GM10248 (cell line): ENCODE measurements around the gene FOCAD.
"Not testable (repeated sequence)": the region's sequence is repeated elsewhere in the genome, so short reads cannot be mapped to it uniquely, and the experiment has no call there.

Experiments
- CTCF ChIA-PET: fragments of 300-600 bp; sonication (Branson Sonifier 250); formaldehyde crosslinking; extraction: SDS; loops from one replicate; lab custom pipeline; 2021; ENCODE audit warnings: antibody characterized with exemption; lab: Yijun Ruan, JAX
- POLR2A ChIA-PET: fragments of 350-650 bp; sonication (Branson Sonifier 250); formaldehyde crosslinking; extraction: SDS; loops from one replicate; lab custom pipeline; 2020; ENCODE audit warnings: antibody characterized with exemption; lab: Yijun Ruan, JAX
- DNase-seq: peaks from one replicate; pipeline ENCODE4 v3.0.0; 2012; ENCODE audit errors: extremely low spot score
- CTCF ChIP-seq: IDR thresholded peaks from 2 replicates; pipeline ENCODE4 v1.5.1; 2012; ENCODE audit warnings: mild to moderate bottlenecking, low read depth; ENCODE audit errors: extremely low read depth, missing control alignments, control extremely low read depth

The FOCAD gene

GRCh38 chr9:20643660-20644059 is 40.4 kb upstream of the FOCAD start:
- POLR2A ChIA-PET, result no interaction called here
- CTCF ChIA-PET, result interaction anchor here (1.4 to 2.1 kb wide), 2 partner anchors 19 to 55 kb away, joined by 3 to 11 read pairs; no protein-coding TSS in a partner anchor
- no peak for TF ChIP-seq CTCF
- DNase-seq, result no peak

GRCh38 chr9:20646656-20647055 is 37.4 kb upstream of the FOCAD start:
- no peak for DNase-seq
- ChIA-PET POLR2A (no interaction called here), CTCF (interaction anchor here (1.0 to 1.6 kb wide), 3 partner anchors 14 to 57 kb away, joined by 3 to 4 read pairs (median 3); no protein-coding TSS in a partner anchor)
- TF ChIP-seq CTCF, result no peak

GRCh38 chr9:20649381-20649780 is 34.7 kb upstream of the FOCAD start:
- ChIA-PET POLR2A (no interaction called here), CTCF (interaction anchor here (0.8 to 4.0 kb wide), 4 partner anchors 12 to 292 kb away, joined by 3 to 30 read pairs (median 7); no protein-coding TSS in a partner anchor)
- no peak for DNase-seq
- TF ChIP-seq CTCF, result no peak

- DNase-seq, result no peak
- ChIA-PET POLR2A (interaction anchor here (0.8 kb wide), 1 partner anchor 34 kb away, joined by 3 read pairs; the partner anchor contains the start of gene FOCAD), CTCF (interaction anchor here (0.8 to 4.0 kb wide), 7 partner anchors 12 to 291 kb away, joined by 3 to 30 read pairs (median 3); partner anchors contain the start of gene FOCAD)
- TF ChIP-seq CTCF, result no peak
These were observed 33.7 kb upstream of the FOCAD start for GRCh38 chr9:20650313-20650712.

GRCh38 chr9:20650750-20651299 is 33.2 kb upstream of the FOCAD start:
- ChIA-PET POLR2A (interaction anchor here (0.8 kb wide), 1 partner anchor 33 kb away, joined by 3 read pairs; the partner anchor contains the start of gene FOCAD), CTCF (interaction anchor here (1.0 to 4.0 kb wide), 4 partner anchors 13 to 33 kb away, joined by 3 to 30 read pairs (median 3); partner anchors contain the start of gene FOCAD)
- no peak for TF ChIP-seq CTCF
- DNase-seq, result no peak

- no peak for DNase-seq
- ChIA-PET POLR2A (no interaction called here), CTCF (no interaction called here)
- no peak for TF ChIP-seq CTCF
These were observed 32.1 kb upstream of the FOCAD start for GRCh38 chr9:20651939-20652338.

GRCh38 chr9:20658246-20658667 is 25.8 kb upstream of the FOCAD start:
- POLR2A ChIA-PET, result not testable (repeated sequence)
- CTCF ChIA-PET, result interaction anchor here (0.6 to 2.1 kb wide), 4 partner anchors 11 to 453 kb away, joined by 3 to 10 read pairs (median 4); no protein-coding TSS in a partner anchor

More at GRCh38 chr9:20658246-20658667, 25.8 kb upstream of the FOCAD start:
- not testable (repeated sequence) for DNase-seq
